MG63 (cell line): ENCODE measurements around the gene CGNL1. TPM values are rescaled to one million over a fixed set of nuclear protein-coding genes. Genes with fewer than 3 reads are reported as not detected.

Source experiments
- DNase-seq: peaks from one replicate; pipeline ENCODE4 v3.0.0-alpha.2; 2020
- H3K27me3 ChIP-seq: fragments of 250-450 bp; sonication (Bioruptor Pico); 2 replicates; pipeline ENCODE4 v1.5.1; 2020; ENCODE audit warnings: mild to moderate bottlenecking, moderate library complexity
- H3K36me3 ChIP-seq: fragments of 250-450 bp; sonication (Bioruptor Pico); 2 replicates; pipeline ENCODE4 v1.5.1; 2020; ENCODE audit warnings: mild to moderate bottlenecking, moderate library complexity
- H3K4me3 ChIP-seq: fragments of 250-450 bp; sonication (Bioruptor Pico); 2 replicates; pipeline ENCODE4 v1.5.1; 2020; ENCODE audit warnings: mild to moderate bottlenecking, moderate library complexity
- H3K9me3 ChIP-seq: fragments of 250-450 bp; sonication (Bioruptor Pico); 2 replicates; pipeline ENCODE4 v1.5.1; 2020; ENCODE audit warnings: mild to moderate bottlenecking, moderate library complexity
- total RNA-seq: library from RNA; depleted of rRNA; stranded (reverse); fragments of >200 nt; shearing (Covaris generic); gene quantifications from 2 replicates; pipeline ENCODE4 v1.2.3, GENCODE V29; 2014; ENCODE audit warnings: low replicate concordance

Gene CGNL1
- total RNA-seq, 1 experiment from 2014 or later: 0.03 TPM

GRCh38 chr15:57532731-57533447 lies 156.6 kb downstream of the CGNL1 start:
- no peak for DNase-seq
- no peaks in the 10 kb centered on the region for H3K27me3 ChIP-seq
- no peaks in the 10 kb centered on the region for H3K36me3 ChIP-seq
- no peaks in the 10 kb centered on the region for H3K9me3 ChIP-seq
- no peak overlapping the region for H3K4me3 ChIP-seq

DNA sequence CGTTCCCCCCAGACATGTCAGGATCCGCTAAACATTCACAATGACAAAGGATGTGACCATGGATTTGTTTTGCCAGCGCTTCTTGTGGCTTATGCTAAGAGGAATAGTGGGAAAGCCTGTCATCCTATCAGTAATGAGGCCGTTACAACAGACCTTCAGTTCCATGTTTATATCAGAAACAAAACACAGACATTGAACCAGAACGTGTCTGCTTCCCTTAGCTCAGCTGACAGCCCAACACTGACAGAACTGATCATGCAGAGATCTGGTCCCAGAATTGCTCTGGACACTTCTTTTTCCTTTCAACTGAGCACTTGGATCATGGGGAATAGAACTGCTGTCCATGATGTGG lies 157.1 kb downstream of the CGNL1 start:
- Histone ChIP-seq H3K4me3 (no peak overlapping the region), H3K36me3 (no peaks in the 10 kb centered on the region), H3K27me3 (no peaks in the 10 kb centered on the region), H3K9me3 (no peaks in the 10 kb centered on the region)
- DNase-seq: no peak

- H3K27me3 ChIP-seq: no peaks in the 10 kb centered on the region
- peak; percentile 31 for DNase-seq
- H3K36me3 ChIP-seq: no peaks in the 10 kb centered on the region
- H3K4me3 ChIP-seq: no peak overlapping the region
- no peaks in the 10 kb centered on the region for H3K9me3 ChIP-seq
Measured at GRCh38 chr15:57534281-57534680, 158.0 kb downstream of the CGNL1 start.

DNA sequence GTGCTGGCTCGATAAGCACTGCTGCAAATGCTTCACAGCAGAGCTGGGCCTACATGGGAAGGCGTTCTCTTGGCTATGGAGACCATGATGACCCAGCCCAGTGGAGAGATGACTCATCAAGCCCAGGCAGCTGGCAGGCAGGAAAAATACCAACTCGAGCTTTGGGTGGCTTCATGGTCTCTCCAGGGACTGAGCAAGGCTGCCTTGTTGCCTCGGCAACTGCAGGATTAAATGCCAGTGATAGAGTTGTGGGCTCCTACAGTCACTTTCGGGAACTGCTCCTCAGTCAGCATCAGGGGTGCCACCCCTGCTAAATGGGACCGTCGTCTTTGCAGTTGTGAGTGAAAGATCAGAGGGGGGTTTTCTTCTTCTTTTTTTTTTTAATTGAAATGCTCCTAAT lies 160.8 kb downstream of the CGNL1 start:
- H3K36me3 ChIP-seq: no peaks in the 10 kb centered on the region
- H3K9me3 ChIP-seq: no peaks in the 10 kb centered on the region
- no peak overlapping the region for H3K4me3 ChIP-seq
- no peaks in the 10 kb centered on the region for H3K27me3 ChIP-seq
- peak; percentile 94 for DNase-seq

GRCh38 chr15:57537488-57538264 lies 161.4 kb downstream of the CGNL1 start:
- no peak for DNase-seq
- Histone ChIP-seq H3K36me3 (no peaks in the 10 kb centered on the region), H3K4me3 (no peak overlapping the region), H3K9me3 (no peaks in the 10 kb centered on the region), H3K27me3 (no peaks in the 10 kb centered on the region)

- no peak overlapping the region for H3K4me3 ChIP-seq
- H3K27me3 ChIP-seq: no peaks in the 10 kb centered on the region
- no peaks in the 10 kb centered on the region for H3K9me3 ChIP-seq
- no peak for DNase-seq
- H3K36me3 ChIP-seq: no peaks in the 10 kb centered on the region
Measured at GRCh38 chr15:57538265-57538529, 161.9 kb downstream of the CGNL1 start.

DNA sequence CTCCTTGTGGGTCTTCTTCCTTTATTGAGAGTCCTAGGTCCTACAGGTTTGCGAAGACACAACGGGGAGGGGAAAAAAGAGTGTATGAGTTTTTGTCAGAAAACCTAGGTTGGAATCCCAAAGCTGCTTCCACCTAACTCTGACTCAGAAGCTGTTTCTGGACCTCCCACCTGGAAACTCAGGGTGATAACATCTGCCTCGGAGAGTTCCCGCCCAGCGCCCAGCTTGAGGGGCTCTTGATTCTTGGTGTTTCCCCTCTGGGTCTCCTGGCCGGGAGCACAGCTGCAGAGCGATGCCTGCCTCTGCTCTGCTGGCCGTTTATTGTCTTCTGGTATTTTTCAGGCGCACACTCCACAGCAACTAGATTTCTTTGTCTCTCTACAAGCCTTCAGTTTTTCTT lies 162.5 kb downstream of the CGNL1 start:
- no peaks in the 10 kb centered on the region for H3K27me3 ChIP-seq
- DNase-seq: no peak
- H3K36me3 ChIP-seq: no peaks in the 10 kb centered on the region
- H3K4me3 ChIP-seq: no peak overlapping the region
- no peaks in the 10 kb centered on the region for H3K9me3 ChIP-seq

- H3K9me3 ChIP-seq: no peaks in the 10 kb centered on the region
- H3K36me3 ChIP-seq: no peaks in the 10 kb centered on the region
- no peak for DNase-seq
- no peaks in the 10 kb centered on the region for H3K27me3 ChIP-seq
- no peak overlapping the region for H3K4me3 ChIP-seq
Measured at GRCh38 chr15:57540211-57540610, 163.9 kb downstream of the CGNL1 start.

DNA sequence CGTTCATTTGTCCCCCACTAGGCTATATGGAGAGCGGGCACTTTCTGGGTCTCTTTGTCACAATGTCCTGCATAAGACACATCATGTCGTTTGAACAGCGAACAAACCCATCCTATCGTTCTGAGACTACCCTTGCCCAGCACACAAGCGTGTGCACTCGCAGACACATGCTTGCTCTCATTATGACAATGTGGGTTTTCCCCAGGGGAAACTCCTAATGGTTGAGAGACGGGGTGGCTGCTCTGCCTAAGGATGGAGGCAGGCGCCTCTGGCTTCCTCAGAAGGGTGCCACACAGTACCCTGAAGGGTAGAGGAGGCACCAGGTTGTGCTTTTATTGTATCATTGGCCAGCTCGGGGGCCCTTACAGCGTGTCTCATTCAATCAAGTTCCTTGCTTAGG lies 164.4 kb downstream of the CGNL1 start:
- H3K4me3 ChIP-seq: no peak overlapping the region
- H3K36me3 ChIP-seq: no peaks in the 10 kb centered on the region
- no peaks in the 10 kb centered on the region for H3K9me3 ChIP-seq
- H3K27me3 ChIP-seq: no peaks in the 10 kb centered on the region
- DNase-seq: no peak

DNA sequence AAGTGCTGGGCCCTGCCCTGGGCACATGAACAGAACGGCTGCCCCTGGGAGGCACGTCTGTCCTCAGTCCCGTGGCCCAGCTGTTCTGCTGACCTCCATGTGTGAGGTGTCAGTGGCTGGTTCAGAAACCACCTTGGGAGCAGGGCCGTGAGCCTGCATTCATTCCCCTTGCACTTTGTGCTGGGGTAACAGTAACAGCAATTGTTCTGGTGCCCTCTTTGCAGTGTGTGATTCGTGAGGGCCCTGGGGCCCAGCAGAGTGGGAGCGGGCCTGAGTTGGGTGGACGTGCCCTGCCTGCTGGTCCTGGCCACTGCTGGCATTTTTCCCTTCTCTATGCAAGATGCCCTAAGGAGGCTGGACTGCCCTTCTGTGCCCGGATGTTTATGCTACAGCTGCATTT lies 165.0 kb downstream of the CGNL1 start:
- Histone ChIP-seq H3K36me3 (no peaks in the 10 kb centered on the region), H3K4me3 (no peak overlapping the region), H3K27me3 (no peaks in the 10 kb centered on the region), H3K9me3 (no peaks in the 10 kb centered on the region)
- DNase-seq: no peak

GRCh38 chr15:57541805-57542504 lies 165.7 kb downstream of the CGNL1 start:
- peak; percentile 60 for DNase-seq
- Histone ChIP-seq H3K4me3 (no peak overlapping the region), H3K27me3 (no peaks in the 10 kb centered on the region), H3K9me3 (no peaks in the 10 kb centered on the region), H3K36me3 (no peaks in the 10 kb centered on the region)

DNA sequence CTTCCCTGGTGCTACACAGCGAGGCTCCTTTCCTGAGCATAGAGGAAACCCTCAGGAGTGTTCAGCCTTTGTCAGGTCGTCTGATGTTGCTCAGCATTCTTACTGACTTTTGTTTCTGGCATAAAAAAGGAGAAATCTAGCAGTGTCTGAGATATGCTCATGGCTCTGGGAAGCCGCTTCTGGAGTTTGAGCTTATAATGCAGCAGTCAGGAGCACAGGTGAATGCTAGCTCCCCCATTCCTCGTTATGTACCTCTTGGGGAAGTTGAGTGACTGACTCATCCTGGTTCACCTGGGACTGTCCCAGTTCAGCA lies 166.2 kb downstream of the CGNL1 start:
- DNase-seq: no peak
- Histone ChIP-seq H3K4me3 (no peak overlapping the region), H3K9me3 (no peaks in the 10 kb centered on the region), H3K27me3 (no peaks in the 10 kb centered on the region), H3K36me3 (no peaks in the 10 kb centered on the region)

DNA sequence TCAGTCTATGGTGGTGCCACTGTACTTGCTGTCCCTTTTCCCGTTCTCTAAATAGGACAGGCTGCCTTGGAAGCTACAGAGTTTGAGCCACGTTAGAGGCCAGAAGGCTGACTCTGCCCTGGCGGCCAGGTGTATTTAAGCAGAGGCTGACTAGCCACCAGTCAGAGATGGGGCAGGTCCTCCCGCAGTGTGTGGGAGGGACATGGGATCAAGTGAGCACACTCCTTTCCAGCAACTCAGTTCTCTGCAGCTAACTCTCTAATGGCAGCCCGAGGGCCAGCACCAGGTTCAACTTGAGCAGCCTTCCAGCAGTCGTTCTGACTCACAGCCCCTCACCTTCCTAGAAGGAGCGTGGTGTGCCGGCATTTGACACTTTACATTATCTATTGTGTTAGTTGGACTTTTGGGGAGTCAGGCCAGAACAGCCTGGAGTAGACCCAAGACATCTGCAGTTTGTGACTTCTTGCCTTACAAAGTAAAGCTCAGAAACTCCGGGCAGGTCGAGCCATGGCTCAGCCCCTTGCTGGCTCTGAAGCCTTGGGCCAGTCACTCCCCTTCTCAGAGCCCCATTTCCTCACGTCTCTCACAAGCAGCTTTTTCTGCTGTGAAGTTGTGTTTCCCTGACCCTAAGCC lies 168.7 kb downstream of the CGNL1 start:
- no peaks in the 10 kb centered on the region for H3K36me3 ChIP-seq
- no peaks in the 10 kb centered on the region for H3K9me3 ChIP-seq
- H3K4me3 ChIP-seq: no peak overlapping the region
- no peaks in the 10 kb centered on the region for H3K27me3 ChIP-seq
- no peak for DNase-seq

GRCh38 chr15:57545995-57546394 lies 169.7 kb downstream of the CGNL1 start:
- Histone ChIP-seq H3K9me3 (no peaks in the 10 kb centered on the region), H3K36me3 (no peaks in the 10 kb centered on the region), H3K27me3 (no peaks in the 10 kb centered on the region), H3K4me3 (no peak overlapping the region)
- DNase-seq: no peak

GRCh38 chr15:57547243-57547755 lies 171.0 kb downstream of the CGNL1 start:
- Histone ChIP-seq H3K27me3 (no peaks in the 10 kb centered on the region), H3K4me3 (no peak overlapping the region), H3K9me3 (no peaks in the 10 kb centered on the region), H3K36me3 (no peaks in the 10 kb centered on the region)
- DNase-seq: no peak

DNA sequence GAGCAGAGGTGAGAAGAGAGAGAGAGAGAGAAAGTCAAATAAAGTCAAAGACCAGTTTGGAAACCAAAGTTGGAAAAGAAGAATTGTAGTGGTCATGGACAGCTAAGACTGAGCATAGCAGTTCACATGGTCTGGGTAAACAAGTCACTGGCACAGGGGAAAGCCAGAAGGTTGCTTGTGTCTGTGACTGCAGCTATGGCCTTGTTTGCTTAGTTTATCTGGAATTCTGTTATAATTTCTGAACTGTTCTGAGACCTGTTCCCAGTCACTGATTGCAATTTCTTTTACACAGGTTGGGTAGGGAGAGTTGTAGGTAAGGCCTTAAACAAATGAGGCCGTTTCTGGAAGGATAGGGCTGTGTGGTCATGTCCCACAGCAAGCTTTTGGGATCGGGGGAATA lies 172.0 kb downstream of the CGNL1 start:
- H3K9me3 ChIP-seq: no peaks in the 10 kb centered on the region
- no peak overlapping the region for H3K4me3 ChIP-seq
- DNase-seq: no peak
- no peaks in the 10 kb centered on the region for H3K36me3 ChIP-seq
- H3K27me3 ChIP-seq: no peaks in the 10 kb centered on the region

- no peak overlapping the region for H3K4me3 ChIP-seq
- H3K27me3 ChIP-seq: no peaks in the 10 kb centered on the region
- H3K9me3 ChIP-seq: no peaks in the 10 kb centered on the region
- no peaks in the 10 kb centered on the region for H3K36me3 ChIP-seq
- peak; percentile 19 for DNase-seq
Measured at GRCh38 chr15:57548835-57549234, 172.5 kb downstream of the CGNL1 start.
